ENCODE data around the gene SEMA5A.
"Not testable (repeated sequence)": the region's sequence is repeated elsewhere in the genome, so short reads cannot be mapped to it uniquely, and the experiment has no call there.

Gene SEMA5A

GRCh38 chr5:9440517-9440916 is 105.4 kb downstream of the SEMA5A start:
- DNase-seq (ENCODE audit: low read depth in 2 of 2): no peak

GRCh38 chr5:9439531-9440292 is 106.2 kb downstream of the SEMA5A start:
- no peak for DNase-seq (ENCODE audit: low read depth in 2 of 2)

- no peak for DNase-seq (ENCODE audit: low read depth in 2 of 2)
These were observed 107.1 kb downstream of the SEMA5A start for GRCh38 chr5:9438596-9439354.

DNA sequence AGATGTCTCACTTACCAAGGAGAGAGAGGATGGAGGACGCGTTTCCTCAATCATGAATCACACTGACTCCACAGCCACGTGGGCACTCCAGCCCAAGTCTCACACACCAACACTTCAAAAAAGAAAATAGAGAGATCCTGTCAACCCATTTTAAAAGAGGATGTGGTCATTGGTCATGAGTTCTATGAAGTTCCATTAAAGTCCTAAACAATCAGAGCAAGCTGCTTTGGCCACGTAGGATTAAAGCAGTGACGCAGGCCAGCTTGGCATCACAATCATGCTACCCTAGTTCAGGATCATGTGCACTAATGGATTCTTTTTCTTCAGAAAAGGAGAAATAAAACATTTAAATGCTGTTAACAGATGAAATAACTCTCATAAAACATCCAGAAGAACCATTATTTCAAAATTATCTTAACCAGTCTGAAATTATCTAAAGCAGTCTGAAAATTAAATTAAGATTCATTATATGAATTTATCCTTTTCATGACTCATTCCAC is 108.1 kb downstream of the SEMA5A start:
- no peak for DNase-seq (ENCODE audit: low read depth in 2 of 2)

DNA sequence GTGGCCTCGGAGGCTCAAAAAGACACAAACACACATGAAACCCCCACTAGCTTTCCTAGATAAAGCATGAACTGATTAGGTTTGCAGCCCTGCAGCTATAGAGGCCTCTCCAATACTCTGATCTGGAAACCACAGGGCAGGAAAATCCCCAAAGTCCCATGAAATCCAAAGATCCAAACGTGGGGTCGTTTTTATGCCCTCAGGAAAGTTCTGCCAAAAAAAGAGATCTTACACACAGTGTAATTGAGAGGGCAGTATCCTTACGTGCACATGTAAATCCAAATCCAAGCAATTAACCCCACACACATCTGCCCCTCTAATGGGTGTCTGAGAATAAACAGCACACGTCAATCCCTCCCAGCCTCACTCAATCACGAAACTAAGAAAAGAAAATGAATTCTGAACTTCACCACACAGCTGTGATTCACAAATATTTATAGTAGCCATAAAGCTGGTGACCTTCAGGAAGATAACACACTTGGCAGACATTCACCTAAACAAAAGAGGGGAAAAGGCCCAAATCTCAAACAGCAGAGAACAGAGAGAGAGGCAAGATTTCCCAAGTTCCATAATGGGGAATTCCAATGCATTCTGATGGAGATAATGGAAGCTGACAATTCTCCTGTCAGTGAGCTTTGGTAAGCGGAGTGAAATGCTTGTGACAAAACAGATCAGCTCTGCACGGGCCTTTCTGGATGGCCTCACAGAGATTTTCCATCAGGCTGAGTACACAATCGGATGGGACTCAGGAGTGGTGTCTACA is 114.2 kb downstream of the SEMA5A start:
- no peak for DNase-seq (ENCODE audit: low read depth in 2 of 2)

DNA sequence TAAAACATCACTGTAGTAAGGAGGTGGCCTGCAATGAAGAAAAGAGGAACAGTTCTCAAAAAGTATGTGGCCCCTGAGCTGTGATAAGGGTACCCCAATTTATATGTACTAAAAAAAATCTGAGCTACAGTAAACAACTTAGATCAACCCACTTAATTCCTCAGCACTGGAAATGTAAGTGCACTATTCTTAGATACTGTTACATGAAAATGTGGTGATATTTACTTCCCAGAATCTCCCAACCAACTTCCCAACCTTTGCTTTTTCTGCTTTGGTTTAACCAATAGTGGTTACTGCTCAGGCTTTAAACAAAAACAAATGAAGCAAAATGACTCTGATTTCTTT is 114.8 kb downstream of the SEMA5A start:
- DNase-seq (ENCODE audit: low read depth in 2 of 2): no peak

GRCh38 chr5:9430306-9430705 is 115.6 kb downstream of the SEMA5A start:
- DNase-seq (ENCODE audit: low read depth in 2 of 2): no peak

GRCh38 chr5:9429691-9430215 is 116.1 kb downstream of the SEMA5A start:
- DNase-seq (ENCODE audit: low read depth in 2 of 2): no peak

DNA sequence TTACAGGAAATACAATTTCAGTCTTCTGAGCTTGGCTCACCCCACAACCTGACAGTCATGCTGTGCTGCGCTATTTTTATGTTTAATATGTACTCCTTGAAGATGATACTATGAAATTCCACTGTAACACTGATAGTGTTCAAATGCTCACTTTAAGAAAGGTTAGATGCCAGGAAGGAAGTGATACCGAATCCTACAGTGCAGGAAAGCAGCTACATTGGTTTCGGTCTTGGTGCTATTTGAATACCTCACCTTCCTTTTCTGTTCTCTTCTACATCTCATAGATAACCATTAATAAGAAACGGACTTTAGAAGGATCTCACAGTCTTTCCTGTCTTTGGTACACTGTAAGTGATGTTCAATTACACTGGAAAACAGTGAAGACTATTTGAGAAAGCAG is 117.6 kb downstream of the SEMA5A start:
- DNase-seq (ENCODE audit: low read depth in 2 of 2): no peak

- no peak for DNase-seq (ENCODE audit: low read depth in 2 of 2)
These were observed 120.2 kb downstream of the SEMA5A start for GRCh38 chr5:9425710-9426109.

DNA sequence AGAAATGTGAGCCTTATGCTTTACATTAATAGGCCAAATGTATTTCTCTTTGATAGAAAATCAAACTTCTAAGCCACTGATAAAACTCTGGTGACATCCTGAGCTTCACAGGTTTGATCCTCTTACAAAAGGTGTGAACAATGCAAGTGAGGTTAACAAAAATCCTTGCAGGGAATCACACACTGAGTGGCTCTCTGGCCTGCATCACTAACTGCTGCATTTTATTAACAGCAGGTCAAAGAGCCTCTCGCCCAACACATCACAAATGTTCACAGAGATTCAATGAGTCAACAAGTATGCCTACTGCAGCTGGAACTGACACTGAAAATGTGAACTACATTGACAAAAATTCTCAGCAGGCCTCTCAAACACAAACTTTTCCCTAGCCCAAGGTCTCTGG is 122.3 kb downstream of the SEMA5A start:
- no peak for DNase-seq (ENCODE audit: low read depth in 2 of 2)

GRCh38 chr5:9421884-9422283 is 124.0 kb downstream of the SEMA5A start:
- no peak for DNase-seq (ENCODE audit: low read depth in 2 of 2)

GRCh38 chr5:9419794-9420193 is 126.1 kb downstream of the SEMA5A start:
- DNase-seq (ENCODE audit: low read depth in 2 of 2): no peak

GRCh38 chr5:9415566-9415965 is 130.3 kb downstream of the SEMA5A start:
- no peak for DNase-seq (ENCODE audit: low read depth in 2 of 2)

DNA sequence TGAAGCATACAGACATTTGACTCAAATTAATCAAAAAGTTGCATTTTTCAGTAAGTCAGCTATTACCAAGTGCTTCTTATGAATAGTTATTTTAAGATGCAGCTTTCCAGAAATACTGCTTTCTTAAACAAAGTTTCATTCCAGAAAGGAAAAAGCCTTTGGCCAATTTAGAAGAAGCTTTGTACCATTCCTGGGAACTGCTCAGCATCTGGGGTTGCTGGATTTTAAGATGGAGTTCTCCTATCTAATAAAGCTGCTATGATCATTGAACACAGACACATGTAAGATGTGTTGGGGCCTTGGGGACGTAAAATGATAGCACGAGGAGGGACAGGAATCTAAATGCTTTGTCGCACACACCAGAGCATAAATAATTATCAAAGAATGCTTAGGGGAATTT is 130.8 kb downstream of the SEMA5A start:
- DNase-seq (ENCODE audit: low read depth in 2 of 2): no peak

DNA sequence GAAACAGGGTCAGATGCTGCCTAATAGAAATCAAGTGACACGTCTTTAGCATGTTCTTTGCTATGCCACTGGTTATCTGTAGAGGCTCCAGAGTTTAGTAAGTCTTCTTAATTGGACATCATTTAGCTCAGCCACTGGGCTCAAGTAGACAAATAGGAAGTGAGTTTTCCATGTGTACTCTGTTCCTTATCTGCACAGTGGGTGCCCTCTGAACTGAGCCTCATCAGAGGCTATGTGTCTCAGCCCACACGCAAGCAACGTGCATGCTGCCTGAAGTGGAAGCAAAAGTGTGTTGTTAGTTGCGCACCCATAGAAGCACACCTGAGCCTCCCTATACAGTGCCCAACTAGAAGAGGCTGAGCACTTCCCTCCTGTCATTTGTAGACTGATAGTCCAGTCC is 134.7 kb downstream of the SEMA5A start:
- no peak for DNase-seq (ENCODE audit: low read depth in 2 of 2)

DNA sequence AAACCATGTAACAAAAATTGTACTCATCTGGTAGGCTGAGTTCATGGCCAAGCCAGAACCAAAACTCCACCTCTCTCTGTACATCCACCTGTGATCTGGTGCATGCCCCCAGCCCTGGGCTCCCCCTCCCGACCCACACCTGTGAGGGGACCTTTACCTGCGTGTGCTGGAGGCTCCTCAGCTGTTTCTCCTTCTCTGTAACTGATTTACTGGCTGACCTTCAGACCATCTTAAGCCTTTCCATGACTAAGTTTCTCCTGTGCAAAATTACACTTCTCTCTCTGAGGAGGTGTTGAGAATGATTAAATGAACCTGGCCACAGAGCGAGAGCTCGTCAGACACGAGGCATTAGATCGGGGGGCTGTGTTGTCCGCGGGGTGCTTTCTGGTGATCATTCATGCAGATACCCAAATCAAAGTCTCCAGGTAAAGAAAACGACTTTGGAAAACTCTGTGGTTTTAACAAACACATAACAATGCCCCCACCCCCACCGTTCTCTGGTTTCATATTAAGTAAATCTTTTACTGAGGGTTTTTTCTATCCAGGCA is 136.4 kb downstream of the SEMA5A start:
- no peak for DNase-seq (ENCODE audit: low read depth in 2 of 2)

DNA sequence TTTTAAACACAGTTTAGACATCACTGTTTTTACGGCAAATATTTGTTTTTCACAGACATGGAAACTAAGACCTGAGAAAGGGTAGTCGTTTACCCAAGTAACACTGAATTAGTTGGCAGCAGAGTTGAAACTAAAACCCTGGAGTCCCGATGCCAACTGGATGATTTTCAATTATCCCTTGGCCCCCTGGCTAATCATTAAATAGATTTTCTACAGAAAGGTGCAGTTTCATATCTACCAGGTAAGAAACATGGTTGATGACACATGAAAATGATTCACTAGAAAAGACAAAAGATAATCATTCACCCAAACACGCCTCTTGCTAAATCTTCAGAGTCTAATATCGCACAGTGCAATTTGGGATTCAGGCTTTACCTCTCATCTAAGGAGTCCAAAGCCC is 136.9 kb downstream of the SEMA5A start:
- DNase-seq (ENCODE audit: low read depth in 2 of 2): no peak

DNA sequence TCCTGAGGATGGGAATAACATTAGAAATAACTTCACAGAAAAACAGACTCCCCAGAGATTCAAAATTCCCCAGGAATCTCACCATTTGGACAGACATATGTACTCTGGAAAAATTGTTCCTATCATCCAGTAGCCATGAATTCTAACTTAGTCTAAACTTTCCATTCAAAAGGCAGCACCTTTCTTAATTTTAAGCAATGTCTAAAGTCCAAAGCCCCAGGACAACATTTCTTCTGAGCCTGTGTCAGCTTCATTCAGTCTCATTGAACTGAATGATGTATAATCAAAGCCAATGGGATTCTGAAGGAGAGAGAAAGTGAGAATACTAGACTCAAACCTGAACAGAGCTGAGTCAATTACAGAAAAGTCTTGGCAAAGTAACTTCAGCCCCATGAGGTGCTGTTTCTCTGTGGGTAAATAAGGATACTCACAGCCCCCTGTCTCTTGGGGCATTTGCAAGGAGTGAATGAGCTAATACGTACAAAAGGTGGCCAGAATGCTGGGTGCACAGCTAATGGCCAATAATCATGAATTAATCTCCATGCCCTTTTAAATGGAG is 140.6 kb downstream of the SEMA5A start:
- no peak for DNase-seq (ENCODE audit: low read depth in 2 of 2)

GRCh38 chr5:9401786-9402472 is 143.9 kb downstream of the SEMA5A start:
- no peak for DNase-seq (ENCODE audit: low read depth in 2 of 2)

GRCh38 chr5:9399783-9400182 is 146.1 kb downstream of the SEMA5A start:
- not testable (repeated sequence) for DNase-seq (ENCODE audit: low read depth in 2 of 2)

Measured in stimulated activated CD8-positive, alpha-beta memory T cell treated with anti-CD3 and anti-CD28 coated beads, Interleukin-15, amount 100 ng/mL, for 4 hours (primary cell).